HUDEP-2 (cell line): Measurements from ENCODE around the gene CACNA1I.

ENCODE experiments used
- DNase-seq, 76 experiments: peaks; one replicate each; lab custom pipeline; 2025; ENCODE audit not compliant: unreplicated experiment in 76 of 76; lab: John Stamatoyannopoulos, UW

CACNA1I gene

GRCh38 chr22:39713799-39714290 lies 143.3 kb downstream of the CACNA1I start:
- no peak for DNase-seq

- DNase-seq = no peak
Measured at GRCh38 chr22:39714321-39714720, 143.8 kb downstream of the CACNA1I start.

- DNase-seq = no peak
Measured at GRCh38 chr22:39715778-39716495, 145.4 kb downstream of the CACNA1I start.

- no peak for DNase-seq
Measured at GRCh38 chr22:39716534-39716933, 146.0 kb downstream of the CACNA1I start.

GRCh38 chr22:39717099-39717498 lies 146.5 kb downstream of the CACNA1I start:
- DNase-seq = no peak

GRCh38 chr22:39718206-39718605 lies 147.7 kb downstream of the CACNA1I start:
- peak in 46 of 76 experiments; percentile 5 to 65 (median 36) for DNase-seq

GRCh38 chr22:39718921-39719475 lies 148.4 kb downstream of the CACNA1I start:
- peak in 1 of 76 experiments; percentile 3 for DNase-seq

GRCh38 chr22:39719559-39720450 lies 149.3 kb downstream of the CACNA1I start:
- no peak for DNase-seq

- DNase-seq = no peak
Measured at GRCh38 chr22:39721206-39722031, 150.9 kb downstream of the CACNA1I start.

- DNase-seq = no peak
Measured at GRCh38 chr22:39722032-39722325, 151.4 kb downstream of the CACNA1I start.

- DNase-seq = peak in 43 of 76 experiments; percentile 10 to 66 (median 33)
Measured at GRCh38 chr22:39722501-39722900, 151.9 kb downstream of the CACNA1I start.

- peak in 1 of 76 experiments; percentile 46 for DNase-seq
Measured at GRCh38 chr22:39723463-39723862, 152.9 kb downstream of the CACNA1I start.

GRCh38 chr22:39723899-39724351 lies 153.4 kb downstream of the CACNA1I start:
- DNase-seq = peak in 73 of 76 experiments; percentile 23 to 84 (median 63)

GRCh38 chr22:39724390-39724789 lies 153.8 kb downstream of the CACNA1I start:
- peak in 52 of 76 experiments; percentile 12 to 70 (median 38) for DNase-seq

- DNase-seq = no peak
Measured at GRCh38 chr22:39724857-39725256, 154.3 kb downstream of the CACNA1I start.

- no peak for DNase-seq
Measured at GRCh38 chr22:39725351-39726035, 154.9 kb downstream of the CACNA1I start.

GRCh38 chr22:39727541-39727940 lies 157.0 kb downstream of the CACNA1I start:
- DNase-seq = no peak

- DNase-seq = no peak
Measured at GRCh38 chr22:39728236-39728860, 157.8 kb downstream of the CACNA1I start.
